GM19463 (cell line): ENCODE measurements around the gene RHBDD1.
"Not testable (repeated sequence)": the region's sequence is repeated elsewhere in the genome, so short reads cannot be mapped to it uniquely, and the experiment has no call there.

ENCODE experiments used
- ATAC-seq: cut with Tn5 transposase; IDR thresholded peaks from one replicate; pipeline ENCODE4 v1.9.1; 2021; ENCODE audit warnings: mild to moderate bottlenecking, moderate library complexity; ENCODE audit not compliant: unreplicated experiment

Gene RHBDD1

DNA sequence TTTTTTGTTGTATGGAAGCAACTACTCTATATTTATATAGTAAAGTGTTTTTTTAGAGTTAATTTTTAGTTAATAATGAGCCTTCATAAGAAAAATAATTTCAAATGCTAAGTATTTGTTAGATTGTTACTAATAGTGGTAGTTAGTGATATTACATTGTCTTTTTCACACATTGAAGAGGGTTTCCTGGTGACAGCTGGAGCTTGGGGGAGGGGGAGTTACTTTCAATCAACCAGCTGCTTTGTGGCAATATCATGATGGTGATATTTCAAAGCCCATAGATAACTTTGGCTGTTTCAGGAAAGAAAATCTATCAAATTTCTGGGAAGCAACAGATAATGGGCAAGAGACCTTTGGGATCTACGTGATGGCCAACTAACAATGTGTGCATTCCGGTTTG, 4.1 kb downstream of the RHBDD1 start:
- ATAC-seq: no peak

DNA sequence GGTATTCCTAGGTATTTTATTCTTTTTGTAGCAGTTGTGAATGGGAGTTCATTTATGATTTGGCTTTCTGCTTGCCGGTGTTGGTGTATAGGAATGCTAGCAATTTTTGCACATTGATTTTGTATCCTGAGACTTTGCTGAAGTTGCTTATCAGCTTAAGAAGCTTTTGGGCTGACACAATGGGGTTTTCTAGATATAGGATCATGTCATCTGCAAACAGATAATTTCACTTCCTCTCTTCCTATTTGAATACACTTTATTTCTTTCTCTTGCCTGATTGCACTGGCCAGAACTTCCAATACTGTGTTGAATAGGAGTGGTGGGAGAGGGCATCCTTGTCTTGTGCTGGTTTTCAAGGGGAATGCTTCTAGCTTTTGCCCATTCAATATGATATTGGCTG, 7.1 kb downstream of the RHBDD1 start:
- ATAC-seq: not testable (repeated sequence)

DNA sequence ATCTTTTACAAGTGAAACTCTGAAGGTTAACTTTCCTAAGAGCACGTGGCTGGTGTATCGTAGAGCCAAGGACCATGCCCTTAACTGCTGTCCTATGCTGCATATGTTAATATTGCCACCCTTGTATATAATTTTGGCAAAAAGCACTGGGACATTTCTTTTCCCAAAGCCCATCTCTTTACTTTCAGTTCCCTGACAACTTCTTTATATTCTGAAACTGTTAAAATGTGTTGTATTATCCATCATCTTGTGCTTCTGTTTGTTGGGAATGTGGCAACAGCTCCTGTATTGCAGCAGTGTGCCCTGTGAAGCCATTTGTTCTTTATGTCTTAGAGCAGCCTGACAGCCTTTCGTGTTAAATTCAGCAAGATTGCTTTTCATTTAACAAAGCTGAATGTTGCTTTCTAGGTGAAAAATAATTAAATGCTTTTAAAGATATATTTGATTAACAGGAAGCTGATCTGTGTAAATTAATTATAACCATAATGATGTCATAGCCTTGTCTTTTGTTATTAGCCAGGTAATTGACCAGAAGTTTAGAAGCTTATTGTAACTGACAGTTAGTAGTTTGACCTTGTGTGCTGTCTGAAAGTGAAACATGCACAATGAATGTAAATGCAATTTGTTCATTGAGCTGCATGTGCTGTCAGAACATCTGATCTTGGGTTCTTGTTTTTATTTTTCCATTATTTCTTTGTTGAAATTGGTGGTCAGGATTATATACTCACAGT, 9.7 kb downstream of the RHBDD1 start:
- peak; percentile 66 for ATAC-seq

DNA sequence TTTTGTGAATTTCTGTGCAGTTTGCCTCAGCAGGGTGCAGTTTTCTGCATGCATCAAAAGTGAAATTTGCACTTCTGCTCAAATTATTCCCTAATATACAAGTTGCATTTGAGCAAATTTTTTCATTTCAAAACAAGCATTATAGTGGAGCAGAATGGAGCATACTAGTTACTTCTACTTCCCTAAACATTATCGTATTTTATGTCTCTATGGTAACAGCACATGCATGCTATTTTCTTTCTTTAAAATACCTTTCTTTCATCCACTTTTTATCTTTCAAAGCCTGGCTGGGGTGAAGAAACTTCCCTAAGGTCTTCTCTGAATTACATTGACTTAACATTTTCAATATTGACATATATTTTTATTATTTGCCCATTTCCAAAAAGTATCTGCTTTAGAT, 11.2 kb downstream of the RHBDD1 start:
- no peak for ATAC-seq

DNA sequence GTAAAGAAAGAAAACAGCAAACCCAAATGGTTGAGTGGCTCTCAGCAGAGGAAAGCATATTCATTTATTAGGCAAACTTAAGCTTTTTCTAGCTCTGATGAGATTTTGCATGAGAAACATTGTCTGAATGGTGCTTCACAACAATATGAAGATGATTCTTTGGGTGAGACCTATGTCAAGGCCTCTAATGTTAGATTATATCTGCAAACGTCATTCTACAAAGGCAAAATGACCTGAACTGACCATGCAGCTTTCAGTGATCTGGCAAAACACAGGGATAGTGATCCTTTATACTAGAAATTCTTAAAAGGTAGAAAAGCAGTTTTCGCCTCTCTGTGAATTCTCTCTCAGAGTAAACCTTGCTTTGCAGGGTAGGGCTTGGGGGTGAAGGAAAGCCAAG, 11.7 kb downstream of the RHBDD1 start:
- ATAC-seq: no peak

DNA sequence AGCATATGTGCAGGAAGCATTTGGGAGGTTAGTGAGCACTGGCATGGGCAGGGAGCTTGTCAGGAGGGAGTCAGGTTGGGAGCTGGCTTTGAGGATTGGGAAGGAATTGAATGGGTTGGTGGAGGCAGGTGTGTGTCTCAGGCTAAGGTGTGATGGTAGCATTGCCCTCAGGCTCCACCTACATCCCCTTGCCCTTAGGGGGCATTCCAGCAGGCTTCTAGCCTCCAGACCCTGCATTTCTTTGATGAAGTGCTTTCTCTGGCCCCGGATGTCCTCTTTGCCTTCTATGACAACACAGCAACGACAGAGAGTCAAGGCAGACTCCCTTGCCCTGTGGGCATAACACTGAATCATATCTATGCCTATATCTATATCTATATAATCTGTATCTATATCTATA, 13.5 kb downstream of the RHBDD1 start:
- no peak for ATAC-seq

DNA sequence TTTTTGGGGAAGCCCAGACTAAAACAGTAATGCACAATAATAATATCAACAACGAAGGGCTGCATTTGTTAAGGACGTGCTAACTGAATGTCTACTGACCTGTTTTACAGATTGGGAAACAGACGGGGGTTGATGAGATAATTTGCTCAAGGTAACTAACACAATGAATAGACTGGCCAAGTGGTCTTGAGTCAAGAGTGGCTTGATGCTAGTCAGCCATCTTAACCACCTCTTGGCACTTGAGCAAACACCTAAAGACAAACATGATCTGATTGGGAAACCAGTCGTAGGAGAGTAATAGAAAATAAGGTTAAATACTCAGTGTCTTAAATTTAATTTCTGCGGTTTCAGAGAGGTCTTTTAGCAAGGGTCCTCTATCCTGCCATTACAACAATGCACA, 14.2 kb downstream of the RHBDD1 start:
- no peak for ATAC-seq

DNA sequence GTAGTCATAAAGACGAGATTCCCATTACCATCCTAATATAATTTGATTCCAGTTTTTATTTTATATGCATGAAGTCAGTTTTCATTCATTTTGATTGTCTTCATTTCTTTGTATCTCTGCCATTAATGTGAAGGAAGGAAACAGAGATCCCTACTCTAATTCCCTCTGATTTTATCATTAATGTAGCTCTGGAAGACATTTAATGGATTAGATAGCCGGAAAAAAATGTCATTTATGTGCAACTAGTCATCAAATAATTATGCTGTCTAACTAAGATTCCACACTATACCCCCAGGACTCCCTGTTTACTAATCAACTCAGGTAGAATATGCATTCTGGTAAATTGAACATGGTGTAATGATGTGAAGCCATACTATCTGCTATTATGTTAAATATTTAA, 19.9 kb downstream of the RHBDD1 start:
- no peak for ATAC-seq

DNA sequence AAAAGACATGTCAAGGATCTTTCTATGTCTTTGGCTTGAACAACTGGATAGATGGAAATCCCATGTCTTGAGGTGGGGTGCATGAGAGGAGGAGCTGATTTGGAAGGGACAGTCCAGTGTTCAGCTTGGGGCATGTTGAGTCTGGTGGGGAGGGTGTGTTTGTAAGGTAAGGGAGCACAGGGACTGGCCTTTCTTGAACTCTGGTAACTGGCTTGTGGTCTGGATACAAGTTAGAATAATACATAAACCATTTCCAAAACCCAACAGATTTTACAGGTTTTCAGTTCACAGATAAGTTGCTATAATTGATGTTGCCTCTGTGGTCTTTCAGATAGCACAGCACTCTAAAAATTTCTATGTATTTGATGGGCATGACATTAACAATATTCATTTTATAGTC, 24.2 kb downstream of the RHBDD1 start:
- peak; percentile 21 for ATAC-seq

DNA sequence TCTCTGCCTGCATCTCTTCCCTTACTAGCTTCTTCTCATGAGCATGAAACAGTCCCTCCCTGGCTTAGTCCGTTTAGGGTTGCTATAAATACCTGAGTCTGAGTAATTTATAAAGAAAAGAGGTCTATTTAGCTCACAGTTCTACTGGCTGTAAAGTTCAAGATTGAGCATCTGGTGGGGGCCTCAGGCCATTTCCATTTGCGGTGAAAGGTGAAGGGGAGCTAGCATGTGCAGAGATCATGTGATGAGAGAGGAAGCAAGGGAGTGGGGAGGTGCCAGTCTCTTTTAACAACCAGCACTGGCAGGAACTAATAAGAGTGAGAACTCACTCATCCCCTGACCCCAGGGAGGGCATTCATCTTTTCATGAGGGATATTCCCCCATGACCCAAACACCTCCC, 26.8 kb downstream of the RHBDD1 start:
- ATAC-seq: peak; percentile 78

DNA sequence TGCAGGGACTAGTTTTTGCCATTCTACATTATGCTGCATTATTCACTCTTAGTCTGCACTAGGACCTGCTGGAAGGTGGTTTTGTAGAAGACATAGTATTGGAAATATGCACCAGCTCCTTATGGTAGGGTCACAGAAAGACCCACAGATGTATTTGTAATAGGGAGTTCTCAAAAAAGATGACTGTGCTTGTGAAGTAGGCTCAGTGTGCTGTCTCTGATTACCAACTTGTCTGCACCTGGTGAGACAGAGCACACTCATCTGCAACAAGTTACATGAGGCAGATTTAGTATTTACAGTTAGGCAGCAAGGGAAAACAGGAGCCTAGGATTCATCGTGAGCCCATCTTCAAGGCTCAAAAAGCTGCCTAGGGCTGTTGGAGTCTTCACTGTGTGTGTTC, 29.4 kb downstream of the RHBDD1 start:
- no peak for ATAC-seq

DNA sequence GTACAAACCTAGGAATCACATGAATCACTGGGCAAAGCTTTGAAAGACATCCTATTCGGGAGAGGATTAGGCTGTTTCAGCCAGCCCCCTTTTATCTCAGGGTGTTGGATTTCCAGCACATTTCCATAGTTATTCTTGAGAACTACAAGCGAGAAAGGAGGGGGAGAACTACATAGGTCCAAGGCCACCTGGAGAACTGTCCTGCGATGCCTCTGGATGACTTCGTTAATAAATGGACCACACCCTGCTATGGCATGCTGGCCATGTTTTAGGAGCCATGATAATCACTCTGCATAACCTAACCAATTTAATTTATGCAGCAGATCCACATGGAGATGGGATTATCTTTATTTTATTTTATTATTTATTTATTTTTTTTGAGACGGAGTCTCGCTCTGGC, 29.9 kb downstream of the RHBDD1 start:
- no peak for ATAC-seq

DNA sequence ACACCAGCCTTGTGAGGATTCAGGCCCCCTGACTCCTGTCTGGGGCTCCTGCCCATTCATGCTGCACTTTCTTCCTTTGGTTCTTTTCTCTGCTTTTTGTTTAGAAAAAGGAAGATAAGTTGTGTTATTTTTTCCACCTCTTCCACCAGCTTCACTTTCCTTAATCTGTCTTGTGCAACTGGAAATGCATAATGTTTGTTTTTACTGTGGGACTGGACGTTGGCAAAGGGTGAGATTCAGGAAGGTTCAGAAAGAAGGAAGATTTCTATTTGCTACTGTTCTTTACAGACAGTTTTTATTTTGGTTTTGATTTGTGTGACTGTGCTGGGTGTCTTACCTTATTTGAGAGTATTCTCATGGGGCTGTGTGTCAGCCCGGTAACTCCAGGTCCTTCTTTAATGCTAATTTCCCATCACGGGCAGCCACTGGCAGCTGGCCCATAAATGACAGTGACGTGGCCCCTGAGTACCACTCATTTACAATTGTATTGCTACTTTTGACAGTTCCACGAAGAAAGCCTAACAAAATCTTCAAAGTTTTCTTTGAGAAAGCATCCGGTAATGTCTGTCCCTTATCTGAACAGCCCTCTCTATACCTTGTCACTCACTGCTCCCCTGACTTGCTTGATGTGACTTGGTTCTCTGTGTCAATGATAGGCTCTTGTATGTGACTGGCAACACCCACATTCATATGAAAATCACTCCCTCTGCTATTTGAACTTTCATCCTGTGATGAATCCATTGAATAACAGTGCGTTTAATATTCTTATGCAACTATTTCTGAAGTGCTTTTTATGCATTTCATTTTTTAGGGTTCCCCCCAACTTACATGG, 32.7 kb downstream of the RHBDD1 start:
- no peak for ATAC-seq

DNA sequence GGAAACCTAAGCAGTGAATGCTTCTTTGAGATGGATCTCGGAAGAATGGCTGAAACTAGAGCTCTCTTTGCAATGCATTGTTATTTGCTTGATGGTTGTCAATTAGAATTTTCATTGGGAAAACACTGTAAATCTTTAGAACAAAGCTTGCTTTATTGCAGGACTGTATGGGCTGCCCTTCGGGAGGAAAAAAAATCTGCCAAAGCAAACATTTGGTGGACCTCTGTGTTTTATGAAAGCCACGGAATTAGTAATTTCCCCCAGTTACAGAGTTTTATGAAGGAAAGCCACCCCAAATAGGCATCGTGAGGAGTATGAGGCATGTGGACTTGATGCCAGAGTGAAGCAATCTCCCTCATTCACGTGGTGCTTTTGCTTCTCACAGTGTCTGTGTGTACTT, 33.5 kb downstream of the RHBDD1 start:
- ATAC-seq: no peak

DNA sequence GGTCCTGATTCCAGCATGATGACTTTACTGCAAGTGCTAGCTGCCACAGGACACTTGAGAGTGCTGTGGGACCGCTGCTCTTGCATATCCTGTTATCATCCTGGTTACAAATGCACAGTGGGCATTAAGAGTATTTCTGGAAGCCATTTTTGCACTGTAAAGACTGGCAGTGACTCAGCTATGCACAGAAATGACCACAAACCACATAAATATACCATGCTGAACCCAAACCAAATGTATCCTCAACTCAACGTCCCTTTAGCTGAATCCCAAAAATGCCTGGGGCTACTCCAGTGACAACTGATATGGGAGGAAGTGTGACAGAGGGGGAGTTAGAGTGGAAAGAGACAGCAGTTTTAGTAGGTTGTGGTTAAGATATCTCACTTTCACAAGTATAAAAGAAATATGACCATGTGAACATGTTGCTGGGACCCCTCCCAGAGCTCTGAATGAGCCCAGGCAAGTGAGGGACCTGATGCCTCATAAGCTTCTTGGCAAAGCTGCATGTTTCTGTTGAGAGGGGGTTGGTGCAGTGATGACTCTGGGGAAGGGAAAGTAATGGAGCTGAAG, 37.3 kb downstream of the RHBDD1 start:
- peak; percentile 61 for ATAC-seq

DNA sequence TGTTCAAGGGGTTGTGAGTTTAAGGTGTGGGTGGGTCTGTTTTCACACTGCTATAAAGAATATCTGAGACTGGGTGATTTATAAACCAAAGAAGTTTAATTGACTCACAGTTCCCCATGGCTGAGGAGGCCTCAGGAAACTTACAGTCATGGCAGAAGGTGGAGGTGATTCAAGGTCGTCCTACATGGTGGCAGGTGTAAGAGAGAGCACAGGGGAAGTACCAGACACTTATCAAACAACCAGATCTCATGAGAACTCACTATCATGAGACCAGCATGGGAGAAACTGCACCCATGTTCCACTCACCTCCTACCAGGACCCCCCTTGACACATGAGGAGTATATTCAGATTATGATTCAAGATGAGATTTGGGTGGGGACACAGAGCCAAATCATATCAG, 38.0 kb downstream of the RHBDD1 start:
- ATAC-seq: no peak

DNA sequence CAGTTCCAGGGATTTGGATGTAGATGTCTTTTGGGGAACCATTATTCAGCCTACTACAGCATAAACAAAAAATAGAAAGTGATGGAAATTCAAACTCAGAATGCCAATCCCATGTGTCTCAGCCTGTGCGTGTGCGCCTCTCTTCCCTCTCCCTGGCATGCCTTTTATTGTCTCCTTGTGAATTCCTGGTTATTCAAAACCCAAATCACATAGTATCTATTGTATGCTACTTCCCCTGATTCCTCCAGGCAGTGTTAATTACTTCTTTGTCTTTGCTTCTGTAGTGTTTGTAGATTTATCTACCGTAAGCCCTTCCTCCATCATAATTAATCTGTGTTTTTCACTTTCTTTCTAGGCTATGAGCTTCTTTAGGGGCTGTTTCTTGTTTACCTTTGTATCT, 38.9 kb downstream of the RHBDD1 start:
- no peak for ATAC-seq

DNA sequence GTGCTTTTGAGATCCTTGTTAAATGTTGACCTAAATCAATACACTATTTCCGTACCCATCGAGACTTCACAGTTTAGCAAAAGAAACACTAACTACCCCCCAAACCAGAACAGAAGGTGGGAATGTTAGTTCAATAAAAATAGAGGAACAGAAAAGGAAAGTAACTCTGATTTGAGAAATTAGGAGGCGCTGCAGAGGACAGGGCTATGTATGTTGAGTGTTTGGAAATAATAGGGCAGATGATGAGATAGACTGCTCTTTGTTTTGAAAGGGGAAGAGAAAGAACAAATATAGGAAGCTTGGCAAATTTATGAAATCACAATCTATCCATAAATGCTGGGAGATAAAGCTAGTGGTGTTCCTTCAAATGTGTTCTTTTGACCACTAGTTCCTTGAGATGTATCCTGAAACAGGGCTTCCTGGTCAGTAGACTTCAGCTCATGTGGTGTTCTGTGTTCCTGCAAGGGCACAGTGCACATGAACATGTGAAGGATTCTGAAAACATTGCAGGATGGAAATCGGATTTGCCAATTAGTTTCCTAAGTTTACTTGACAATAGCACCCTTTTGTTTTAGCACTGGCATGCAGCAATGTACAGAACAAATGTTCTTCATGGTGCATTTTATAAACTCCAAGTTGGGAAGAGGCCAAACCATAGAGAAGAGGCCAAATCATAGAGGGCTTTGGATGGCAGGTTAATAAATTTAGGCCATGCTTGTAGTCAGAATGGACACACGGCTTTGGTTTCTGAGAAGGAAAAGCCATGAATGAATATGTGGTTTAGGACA, 39.8 kb downstream of the RHBDD1 start:
- no peak for ATAC-seq

DNA sequence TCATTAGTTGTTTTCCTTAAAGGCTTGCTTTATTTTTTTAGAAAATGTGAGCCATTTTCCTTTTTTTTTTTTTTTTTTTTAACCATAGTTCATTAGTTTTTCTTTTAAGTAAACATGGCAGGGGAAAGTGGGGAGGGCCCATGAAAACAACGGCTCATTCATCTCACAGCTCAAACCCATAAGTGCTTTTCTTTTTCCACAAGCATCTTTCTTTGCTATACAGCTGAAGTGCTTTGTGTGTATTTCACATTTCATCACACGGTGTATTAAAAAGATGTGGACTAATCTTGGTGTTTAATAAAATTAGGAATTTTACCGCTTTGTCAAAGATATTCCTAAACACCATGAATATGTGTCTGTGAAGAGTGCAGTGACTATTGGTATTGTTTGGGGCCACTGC, 41.6 kb downstream of the RHBDD1 start:
- ATAC-seq: no peak

DNA sequence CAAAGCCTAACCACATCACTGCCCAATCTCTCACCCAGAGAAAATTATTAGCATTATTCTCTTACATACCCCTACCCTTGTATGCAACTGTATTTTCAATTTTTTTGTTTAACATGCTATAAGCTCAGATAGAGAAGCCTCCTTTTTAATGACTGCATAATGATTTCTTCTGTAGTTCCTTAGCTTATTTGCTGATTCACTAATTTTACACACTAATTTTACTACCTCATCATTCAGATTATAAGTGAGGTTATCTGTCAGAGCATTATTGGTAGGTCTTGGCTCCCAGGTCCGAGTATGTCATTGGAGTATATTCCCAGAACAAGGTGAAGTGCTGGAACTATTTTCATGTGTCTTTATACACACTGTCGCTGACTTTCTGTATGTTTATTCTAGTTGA, 45.4 kb downstream of the RHBDD1 start:
- ATAC-seq: no peak

DNA sequence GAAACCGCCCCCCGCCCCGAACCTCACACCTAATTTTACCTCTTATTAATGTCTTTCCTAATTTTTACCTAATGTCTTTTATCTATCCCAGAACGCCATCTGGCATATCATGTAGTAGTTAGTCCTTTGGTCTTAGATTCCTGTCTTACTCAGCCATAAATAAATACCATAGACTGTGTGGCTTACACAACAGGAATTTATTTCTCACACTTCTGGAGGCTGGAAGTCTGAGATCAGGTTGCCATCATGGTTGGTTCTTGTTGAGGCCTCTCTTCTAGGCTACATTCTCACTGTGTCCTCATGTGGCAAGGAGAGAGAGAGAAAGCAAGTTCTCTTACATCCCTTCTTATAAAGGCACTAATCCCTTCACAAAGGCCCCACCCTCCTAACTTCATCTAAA, 46.8 kb downstream of the RHBDD1 start:
- ATAC-seq: no peak
